H9 (cell line): ENCODE results near the gene SCFD2. TPM values are rescaled to one million over a fixed set of nuclear protein-coding genes. Genes with fewer than 3 reads are reported as not detected.

Experiments
- DNase-seq: peaks from one replicate; pipeline ENCODE4 v3.0.0-alpha.2; 2017
- H2AFZ ChIP-seq: one replicate; pipeline ENCODE4 v1.6.1; 2013; ENCODE audit warnings: mild to moderate bottlenecking, low read length, control low read depth, moderate library complexity
- H2AK5ac ChIP-seq: 2 replicates; pipeline ENCODE4 v1.6.1; 2013; ENCODE audit warnings: low read length, control low read depth, mixed read lengths; ENCODE audit not compliant: insufficient read length
- H2BK120ac ChIP-seq: one replicate; pipeline ENCODE4 v1.6.1; 2013; ENCODE audit warnings: low read depth, mild to moderate bottlenecking, low read length, control low read depth, inconsistent platforms; ENCODE audit not compliant: poor library complexity, severe bottlenecking
- H2BK12ac ChIP-seq: 2 replicates; pipeline ENCODE4 v1.6.1; 2013; ENCODE audit warnings: low read length, control low read depth, mixed read lengths, low read depth; ENCODE audit not compliant: insufficient read length
- H2BK15ac ChIP-seq: 2 replicates; pipeline ENCODE4 v1.6.1; 2013; ENCODE audit warnings: low read depth, low read length, control low read depth
- H2BK20ac ChIP-seq: one replicate; pipeline ENCODE4 v1.6.1; 2013; ENCODE audit warnings: low read depth, mild to moderate bottlenecking, low read length, control low read depth, inconsistent platforms; ENCODE audit not compliant: poor library complexity, severe bottlenecking
- H2BK5ac ChIP-seq: 2 replicates; pipeline ENCODE4 v1.6.1; 2013; ENCODE audit warnings: low read length, control low read depth, mixed read lengths; ENCODE audit not compliant: insufficient read length
- H3K14ac ChIP-seq: 2 replicates; pipeline ENCODE4 v1.6.1; 2013; ENCODE audit warnings: low read length, control low read depth; ENCODE audit not compliant: insufficient read depth
- H3K18ac ChIP-seq: 2 replicates; pipeline ENCODE4 v1.6.1; 2013; ENCODE audit warnings: low read depth, mild to moderate bottlenecking, mixed read lengths, low read length, control low read depth; ENCODE audit not compliant: insufficient read length
- H3K23ac ChIP-seq: 2 replicates; pipeline ENCODE4 v1.6.1; 2013; ENCODE audit warnings: low read length, control low read depth, mixed read lengths, low read depth; ENCODE audit not compliant: insufficient read length
- H3K23me2 ChIP-seq: 2 replicates; pipeline ENCODE4 v1.6.1; 2013; ENCODE audit warnings: low read depth, mild to moderate bottlenecking, mixed read lengths, low read length, control low read depth; ENCODE audit not compliant: insufficient read length, poor library complexity, severe bottlenecking
- H3K27ac ChIP-seq: 2 replicates; pipeline ENCODE4 v1.5.1; 2013; ENCODE audit warnings: low read length, control low read depth, mixed read lengths, low read depth; ENCODE audit not compliant: insufficient read length
- H3K27me3 ChIP-seq: 2 replicates; pipeline ENCODE4 v1.6.1; 2013; ENCODE audit warnings: low read length, control low read depth, inconsistent platforms; ENCODE audit not compliant: insufficient read depth
- H3K4ac ChIP-seq: 2 replicates; pipeline ENCODE4 v1.6.1; 2013; ENCODE audit warnings: low read depth, mild to moderate bottlenecking, control low read depth, inconsistent platforms, low read length, moderate library complexity
- H3K4me1 ChIP-seq: 2 replicates; pipeline ENCODE4 v1.6.1; 2013; ENCODE audit warnings: low read length, control low read depth, inconsistent platforms; ENCODE audit not compliant: insufficient read depth
- H3K4me2 ChIP-seq: 2 replicates; pipeline ENCODE4 v1.6.1; 2013; ENCODE audit warnings: low read length, control low read depth, mixed read lengths; ENCODE audit not compliant: insufficient read length, insufficient read depth
- H3K56ac ChIP-seq: 2 replicates; pipeline ENCODE4 v1.6.1; 2013; ENCODE audit warnings: low read depth, mild to moderate bottlenecking, mixed read lengths, low read length, control low read depth; ENCODE audit not compliant: insufficient read length
- H3K79me1 ChIP-seq: 2 replicates; pipeline ENCODE4 v1.6.1; 2013; ENCODE audit warnings: low read depth, mild to moderate bottlenecking, moderate library complexity, low read length, control low read depth, inconsistent platforms; ENCODE audit not compliant: insufficient read depth, poor library complexity, severe bottlenecking
- H3K79me2 ChIP-seq: 2 replicates; pipeline ENCODE4 v1.6.1; 2013; ENCODE audit warnings: low read length, control low read depth, inconsistent platforms; ENCODE audit not compliant: insufficient read depth
- H3K9ac ChIP-seq: 2 replicates; pipeline ENCODE4 v1.6.1; 2013; ENCODE audit warnings: low read length, control low read depth, mixed read lengths; ENCODE audit not compliant: insufficient read length; ENCODE audit errors: extremely low read depth
- H3K9me3 ChIP-seq: one replicate; pipeline ENCODE4 v1.6.1; 2013; ENCODE audit warnings: low read depth, low read length, inconsistent platforms; ENCODE audit not compliant: control insufficient read depth
- H3T11ph ChIP-seq: one replicate; pipeline ENCODE4 v1.6.1; 2013; ENCODE audit warnings: mild to moderate bottlenecking, low read length, control low read depth, inconsistent platforms
- H4K20me1 ChIP-seq: one replicate; pipeline ENCODE4 v1.6.1; 2013; ENCODE audit not compliant: control insufficient read depth, insufficient read length, insufficient read depth
- H4K5ac ChIP-seq: 2 replicates; pipeline ENCODE4 v1.6.1; 2013; ENCODE audit warnings: low read depth, mild to moderate bottlenecking, mixed read lengths, low read length, control low read depth; ENCODE audit not compliant: insufficient read length
- H4K8ac ChIP-seq: replicated peaks from 2 replicates; pipeline ENCODE4 v1.6.1; 2013; ENCODE audit warnings: low read length, control low read depth, mixed read lengths, low read depth; ENCODE audit not compliant: insufficient read length
- H4K91ac ChIP-seq: 2 replicates; pipeline ENCODE4 v1.6.1; 2013; ENCODE audit warnings: low read depth, mild to moderate bottlenecking, moderate library complexity, mixed read lengths, low read length, control low read depth; ENCODE audit not compliant: insufficient read length
- H3K27ac Mint-ChIP-seq, 3 experiments: 2 replicates in 2 of 3; 3 replicates in 1 of 3; pipeline ENCODE4 v1.8.0; 2020 to 2021; ENCODE audit warnings: mixed read lengths in 3 of 3, mild to moderate bottlenecking in 1 of 3, moderate library complexity in 1 of 3
- H3K27me3 Mint-ChIP-seq: 2 replicates; pipeline ENCODE4 v1.8.0; 2021; ENCODE audit warnings: low read depth, mild to moderate bottlenecking, moderate library complexity, mixed read lengths
- H3K36me3 Mint-ChIP-seq, 3 experiments: 2 replicates in 2 of 3; 3 replicates in 1 of 3; pipeline ENCODE4 v1.8.0; 2020 to 2021; ENCODE audit warnings: low read depth in 3 of 3, mixed read lengths in 3 of 3; ENCODE audit not compliant: insufficient read depth in 1 of 3
- H3K4me1 Mint-ChIP-seq, 2 experiments: 2 replicates each; pipeline ENCODE4 v1.8.0; 2020; ENCODE audit warnings: mixed read lengths in 2 of 2
- H3K4me3 Mint-ChIP-seq, 2 experiments: 2 replicates in 1 of 2; 3 replicates in 1 of 2; pipeline ENCODE4 v1.8.0; 2020 to 2021; ENCODE audit warnings: mild to moderate bottlenecking in 2 of 2, mixed read lengths in 2 of 2, moderate library complexity in 1 of 2
- H3K9me3 Mint-ChIP-seq, 2 experiments: 2 replicates in 1 of 2; 3 replicates in 1 of 2; pipeline ENCODE4 v1.8.0; 2020; ENCODE audit warnings: mild to moderate bottlenecking in 2 of 2, mixed read lengths in 2 of 2, moderate library complexity in 1 of 2
- CTCF ChIP-seq: fragments of 200-600 bp; sonication (generic); conservative IDR thresholded peaks from 3 replicates; pipeline ENCODE4 v1.8.0; 2021; ENCODE audit warnings: antibody characterized with exemption, mild to moderate bottlenecking
- total RNA-seq: library from RNA; stranded (reverse); gene quantifications from 2 replicates; pipeline ENCODE4 v1.2.1, GENCODE V29; 2021

Gene SCFD2
- total RNA-seq, 1 experiment from 2014 or later: 10.1 TPM

GRCh38 chr4:53147711-53148110 is 218.2 kb downstream of the SCFD2 start:
- Histone ChIP-seq H4K20me1 (no peaks in the 10 kb centered on the region), H3K56ac (no peak overlapping the region), H4K5ac (no peak overlapping the region), H3K79me1 (no peaks in the 10 kb centered on the region), H3K4ac (no peak overlapping the region), H3K4me2 (no peak overlapping the region), H3K27me3 (no peaks in the 10 kb centered on the region), H3T11ph (no peak overlapping the region), H2AFZ (no peak overlapping the region), H4K91ac (no peak overlapping the region), H3K23me2 (no peaks in the 10 kb centered on the region), H3K14ac (no peak overlapping the region), H4K8ac (no peak overlapping the region), H2BK120ac (no peak overlapping the region), H2BK5ac (no peak overlapping the region), H2BK12ac (no peak overlapping the region), H3K23ac (no peak overlapping the region), H2AK5ac (no peak overlapping the region), H3K18ac (no peak overlapping the region), H2BK20ac (no peak overlapping the region), H3K79me2 (no peaks in the 10 kb centered on the region), H3K9ac (no peak overlapping the region), H2BK15ac (no peak overlapping the region), H3K9me3 (no peaks in the 10 kb centered on the region), H3K27ac (no peak overlapping the region), H3K4me1 (no peaks in the 10 kb centered on the region)
- peaks cover 0 to 3% (median 0%) of the 10 kb centered on the region in 3 experiments; a peak in 1 of 7 replicates for H3K36me3 Mint-ChIP-seq
- DNase-seq: no peak
- TF ChIP-seq CTCF: no peak
- no peak overlapping the region for H3K4me3 Mint-ChIP-seq
- peaks cover 0 to 2% of the 10 kb centered on the region in 2 experiments; a peak in 1 of 5 replicates for H3K9me3 Mint-ChIP-seq
- no peaks in the 10 kb centered on the region for H3K4me1 Mint-ChIP-seq
- no peaks in the 10 kb centered on the region for H3K27me3 Mint-ChIP-seq
- H3K27ac Mint-ChIP-seq: no peak overlapping the region
